Measurements from ENCODE around the gene MAZ. TPM values are rescaled to one million over a fixed set of nuclear protein-coding genes. Genes with fewer than 3 reads are reported as not detected.
"Not testable (repeated sequence)": the region's sequence is repeated elsewhere in the genome, so short reads cannot be mapped to it uniquely, and the experiment has no call there.

Gene MAZ
- total and polyA plus RNA-seq, 5 donors = 69.3 to 113 (median 103) TPM

DNA sequence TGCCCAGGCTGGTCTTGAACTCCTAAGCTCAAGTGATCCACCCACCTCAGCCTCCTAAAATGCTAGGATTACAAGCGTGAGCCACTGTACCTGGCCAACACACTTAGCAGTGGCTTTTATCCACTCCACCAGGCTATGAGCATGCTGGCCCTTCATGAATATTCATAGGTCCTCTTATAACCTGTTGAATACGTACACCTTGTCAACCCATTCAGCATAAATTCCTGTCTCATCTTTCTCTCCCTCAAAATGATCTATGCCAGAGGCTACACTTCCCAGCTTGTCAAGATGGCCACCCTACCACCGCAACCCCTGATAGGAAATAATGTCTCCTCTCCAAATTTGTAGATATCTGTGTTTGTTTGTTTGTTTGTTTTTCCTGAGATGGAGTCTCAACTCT is 39.3 kb upstream of the MAZ start:
- DNase-seq (no peak), ATAC-seq (no peak)
- 89% methylated on average over 3 of the region's 3 CpGs for WGBS
- Histone ChIP-seq H3K27me3 (ENCODE audit: control insufficient read depth, insufficient read depth) (no peaks in the 10 kb centered on the region), H3K4me3 (ENCODE audit: low read length) (no peak overlapping the region), H3K27ac (ENCODE audit: low read length) (no peak overlapping the region), H3K4me1 (ENCODE audit: control insufficient read depth, insufficient read depth, low read length) (no peaks in the 10 kb centered on the region), H3K9me3 (ENCODE audit: control insufficient read depth, low read length) (no peaks in the 10 kb centered on the region)
- intact Hi-C loops (cut with DNase I) = no loop called here

- intact Hi-C loops (cut with DNase I) = no loop called here
- WGBS = 82% methylated on average over 2 of the region's 2 CpGs
- no peak for ATAC-seq
Observed at GRCh38 chr16:29769507-29769906, 36.8 kb upstream of the MAZ start.

DNA sequence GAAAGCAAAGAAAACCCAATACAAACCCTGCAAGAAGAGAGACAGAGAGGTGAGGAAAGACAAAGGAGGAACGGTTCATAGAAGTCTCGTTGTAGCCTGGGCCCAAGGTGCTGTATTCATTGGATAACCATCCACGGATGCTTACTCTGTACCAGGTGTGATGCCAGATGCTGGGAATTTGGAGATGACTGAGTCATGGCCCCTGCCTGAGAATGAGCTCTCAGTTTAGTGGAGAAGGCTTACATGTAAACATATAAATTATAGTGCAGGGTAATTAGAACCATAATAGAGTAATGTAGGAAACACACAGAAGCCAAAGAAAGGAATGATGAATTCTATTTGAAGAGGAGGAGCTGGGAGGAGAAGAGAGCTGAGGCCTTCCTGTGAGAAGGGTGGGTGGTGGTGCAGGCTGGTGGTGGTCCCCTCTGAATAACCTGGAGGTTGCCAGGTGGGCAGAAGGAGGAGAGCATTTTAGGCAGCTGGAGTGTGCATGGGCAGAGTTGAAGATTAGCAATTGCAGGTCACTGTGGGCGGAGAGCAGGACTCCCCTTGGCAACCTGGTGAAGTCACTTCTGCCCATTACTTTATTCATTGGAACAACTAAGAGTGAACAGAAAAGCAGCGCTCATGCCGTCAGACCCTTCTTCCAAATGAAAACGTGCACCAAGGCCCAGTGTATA is 35.9 kb upstream of the MAZ start:
- DNase-seq = no peak
- Histone ChIP-seq H3K9me3 (ENCODE audit: control insufficient read depth, low read length) (no peaks in the 10 kb centered on the region), H3K4me1 (ENCODE audit: control insufficient read depth, insufficient read depth, low read length) (no peaks in the 10 kb centered on the region), H3K27ac (ENCODE audit: low read length) (no peak overlapping the region), H3K4me3 (ENCODE audit: low read length) (no peak overlapping the region), H3K27me3 (ENCODE audit: control insufficient read depth, insufficient read depth) (no peaks in the 10 kb centered on the region)
- intact Hi-C loops (cut with DNase I) = no loop called here
- WGBS = 71% methylated on average over 7 of the region's 7 CpGs
- ATAC-seq = no peak

More at GRCh38 chr16:29769507-29769906, 36.8 kb upstream of the MAZ start:
- H3K9me3 ChIP-seq (ENCODE audit: control insufficient read depth, low read length) = no peaks in the 10 kb centered on the region
- no peak overlapping the region for H3K27ac ChIP-seq (ENCODE audit: low read length)
- no peak for DNase-seq
- no peaks in the 10 kb centered on the region for H3K4me1 ChIP-seq (ENCODE audit: control insufficient read depth, insufficient read depth, low read length)
- H3K4me3 ChIP-seq (ENCODE audit: low read length) = no peak overlapping the region
- H3K27me3 ChIP-seq (ENCODE audit: control insufficient read depth, insufficient read depth) = no peaks in the 10 kb centered on the region

- H3K4me3 ChIP-seq (ENCODE audit: low read length); intact Hi-C loops (cut with DNase I); H3K27ac ChIP-seq (ENCODE audit: low read length); H3K9me3 ChIP-seq (ENCODE audit: control insufficient read depth, low read length); H3K27me3 ChIP-seq (ENCODE audit: control insufficient read depth, insufficient read depth); H3K4me1 ChIP-seq (ENCODE audit: control insufficient read depth, insufficient read depth, low read length): not testable (repeated sequence)
- ATAC-seq = peak in 1 of 2 donors; percentile 62
- DNase-seq = peak in 1 of 3 donors; percentile 70
- WGBS = 82% methylated on average over 7 of the region's 7 CpGs
Observed at GRCh38 chr16:29772330-29772729, 34.0 kb upstream of the MAZ start.

- intact Hi-C loops (cut with DNase I) = no loop called here
- no peak overlapping the region for H3K27ac ChIP-seq (ENCODE audit: low read length)
- 86% methylated on average over 5 of the region's 5 CpGs for WGBS
- no peaks in the 10 kb centered on the region for H3K27me3 ChIP-seq (ENCODE audit: control insufficient read depth, insufficient read depth)
- ATAC-seq (no peak), DNase-seq (no peak)
- no peaks in the 10 kb centered on the region for H3K4me1 ChIP-seq (ENCODE audit: control insufficient read depth, insufficient read depth, low read length)
- H3K4me3 ChIP-seq (ENCODE audit: low read length) = no peak overlapping the region
- H3K9me3 ChIP-seq (ENCODE audit: control insufficient read depth, low read length) = no peaks in the 10 kb centered on the region
Observed at GRCh38 chr16:29774730-29775129, 31.6 kb upstream of the MAZ start.

- Histone ChIP-seq H3K27me3 (ENCODE audit: control insufficient read depth, insufficient read depth) (no peaks in the 10 kb centered on the region), H3K9me3 (ENCODE audit: control insufficient read depth, low read length) (no peaks in the 10 kb centered on the region), H3K4me1 (ENCODE audit: control insufficient read depth, insufficient read depth, low read length) (no peaks in the 10 kb centered on the region), H3K27ac (ENCODE audit: low read length) (no peak overlapping the region), H3K4me3 (ENCODE audit: low read length) (no peak overlapping the region)
- peak in 1 of 2 donors; percentile 20 for ATAC-seq
- DNase-seq = no peak
- 63% methylated on average over 4 of the region's 4 CpGs for WGBS
- intact Hi-C loops (cut with DNase I) = no loop called here
Observed at GRCh38 chr16:29775742-29776408, 30.5 kb upstream of the MAZ start.

DNA sequence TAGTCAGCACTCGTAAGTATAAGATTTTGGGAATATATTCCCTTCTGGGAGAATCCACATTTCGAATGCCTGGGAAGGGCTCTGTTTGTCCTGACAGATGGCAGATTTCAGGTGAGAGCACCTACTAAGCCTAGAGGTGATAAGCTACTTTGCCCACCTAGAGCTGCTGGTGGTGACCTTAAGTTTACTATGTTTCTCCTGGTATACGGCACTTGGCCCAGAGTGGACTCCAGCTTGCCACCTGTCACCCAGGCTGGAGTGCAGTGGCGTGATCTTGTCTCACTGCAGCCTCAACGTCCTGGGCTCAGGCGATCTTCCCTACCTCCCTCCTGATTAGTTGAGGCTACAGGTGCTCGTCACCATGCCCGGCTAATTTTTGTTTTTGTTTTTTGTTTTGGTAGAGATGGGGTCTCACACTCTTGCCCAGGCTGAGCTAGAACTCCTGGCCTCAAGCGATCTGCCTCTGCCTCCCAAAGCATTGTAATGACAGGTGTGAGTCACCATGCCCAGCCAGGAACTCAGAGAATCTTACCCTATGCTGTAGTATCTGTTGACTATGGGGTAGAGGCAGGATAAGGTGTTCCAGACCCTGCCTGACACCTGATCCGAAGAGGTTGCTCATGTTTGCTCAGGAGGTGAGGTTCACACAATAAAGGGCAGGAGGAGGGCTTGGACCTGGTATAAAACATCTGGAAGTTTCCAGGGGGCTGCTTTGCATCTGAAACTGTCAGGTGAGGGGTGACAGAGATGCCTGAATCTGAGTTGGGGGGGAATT is 28.6 kb upstream of the MAZ start, which contains the start of gene ZG16:
TSS of gene ZG16 (plus strand) at position 681 of the 775 bp plus-strand sequence. CDS start 1,011 bp downstream, outside the sequence.
- no peaks in the 10 kb centered on the region for H3K9me3 ChIP-seq (ENCODE audit: control insufficient read depth, low read length)
- WGBS = 72% methylated on average over 10 of the region's 10 CpGs
- no peaks in the 10 kb centered on the region for H3K4me1 ChIP-seq (ENCODE audit: control insufficient read depth, insufficient read depth, low read length)
- intact Hi-C loops (cut with DNase I) = no loop called here
- no peak for ATAC-seq
- no peak within 1 kb of the TSS for H3K27ac ChIP-seq (ENCODE audit: low read length)
- no peaks in the 10 kb centered on the region for H3K27me3 ChIP-seq (ENCODE audit: control insufficient read depth, insufficient read depth)
- peak in 1 of 3 donors; percentile 5 for DNase-seq
- H3K4me3 ChIP-seq (ENCODE audit: low read length) = no peak within 1 kb of the TSS

- DNase-seq = peak in 1 of 3 donors; percentile 17
- no peaks in the 10 kb centered on the region for H3K27me3 ChIP-seq (ENCODE audit: control insufficient read depth, insufficient read depth)
- no peak for ATAC-seq
- WGBS = 56% methylated on average over 10 of the region's 10 CpGs
- no peak overlapping the region for H3K27ac ChIP-seq (ENCODE audit: low read length)
- H3K9me3 ChIP-seq (ENCODE audit: control insufficient read depth, low read length) = no peaks in the 10 kb centered on the region
- no peak overlapping the region for H3K4me3 ChIP-seq (ENCODE audit: low read length)
- no peaks in the 10 kb centered on the region for H3K4me1 ChIP-seq (ENCODE audit: control insufficient read depth, insufficient read depth, low read length)
- intact Hi-C loops (cut with DNase I) = no loop called here
Observed at GRCh38 chr16:29779474-29779873, 26.9 kb upstream of the MAZ start.

DNA sequence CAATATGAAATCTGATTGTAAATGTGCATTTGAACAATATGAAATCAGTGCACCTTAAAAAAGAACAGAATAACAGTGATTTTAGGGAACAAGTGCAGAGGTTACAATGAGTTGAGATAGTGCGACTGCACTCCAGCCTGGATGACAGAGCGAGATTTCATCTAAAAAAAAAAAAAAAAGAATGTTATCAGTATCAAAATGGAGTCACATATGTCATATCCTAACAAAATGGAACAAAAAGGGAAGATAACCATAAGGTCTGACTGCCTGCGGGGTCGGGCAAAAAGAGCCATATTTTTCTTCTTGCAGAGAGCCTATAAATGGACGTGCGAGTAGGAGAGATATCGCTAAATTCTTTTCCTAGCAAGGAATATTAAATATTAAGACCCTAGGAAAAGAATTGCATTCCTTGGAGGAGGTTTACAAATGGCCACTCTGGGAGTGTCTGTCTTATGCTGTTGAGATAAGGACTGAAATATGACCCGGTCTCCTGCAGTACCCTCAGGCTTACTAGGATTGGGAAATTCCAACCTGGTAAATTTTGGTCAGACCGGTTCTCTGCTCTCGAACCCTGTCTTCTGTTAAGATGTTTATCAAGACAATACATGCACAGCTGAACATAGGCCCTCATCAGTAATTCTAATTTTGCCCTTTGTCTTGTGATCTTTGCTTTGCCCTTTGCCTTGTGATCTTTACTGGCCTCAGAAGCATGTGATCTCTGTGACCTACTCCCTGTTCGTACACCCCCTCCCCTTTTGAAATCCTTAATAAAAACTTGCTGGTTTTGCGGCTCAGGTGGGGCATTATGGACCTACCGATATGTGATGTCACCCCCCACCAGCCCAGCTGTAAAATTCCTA is 23.0 kb upstream of the MAZ start:
- H3K27ac ChIP-seq (ENCODE audit: low read length); intact Hi-C loops (cut with DNase I); H3K9me3 ChIP-seq (ENCODE audit: control insufficient read depth, low read length); H3K4me3 ChIP-seq (ENCODE audit: low read length); DNase-seq; H3K4me1 ChIP-seq (ENCODE audit: control insufficient read depth, insufficient read depth, low read length); ATAC-seq; H3K27me3 ChIP-seq (ENCODE audit: control insufficient read depth, insufficient read depth): not testable (repeated sequence)
- WGBS = 76% methylated on average over 13 of the region's 13 CpGs

- no peak for ATAC-seq
- Histone ChIP-seq H3K27me3 (ENCODE audit: control insufficient read depth, insufficient read depth) (no peaks in the 10 kb centered on the region), H3K4me3 (ENCODE audit: low read length) (no peak overlapping the region), H3K4me1 (ENCODE audit: control insufficient read depth, insufficient read depth, low read length) (no peaks in the 10 kb centered on the region), H3K9me3 (ENCODE audit: control insufficient read depth, low read length) (no peaks in the 10 kb centered on the region), H3K27ac (ENCODE audit: low read length) (no peak overlapping the region)
- WGBS = 92% methylated on average over 2 of the region's 2 CpGs
- no peak for DNase-seq
- intact Hi-C loops (cut with DNase I) = no loop called here
Observed at GRCh38 chr16:29784157-29784556, 22.2 kb upstream of the MAZ start.

All from right cardiac atrium (tissue), 5 donors.